Measurements from ENCODE around the gene TMC5. TPM values are rescaled to one million over a fixed set of nuclear protein-coding genes. Genes with fewer than 3 reads are reported as not detected.

TMC5 gene
- total and polyA plus RNA-seq, 2 experiments from 2014 or later = 2.3 to 4.8 TPM

DNA sequence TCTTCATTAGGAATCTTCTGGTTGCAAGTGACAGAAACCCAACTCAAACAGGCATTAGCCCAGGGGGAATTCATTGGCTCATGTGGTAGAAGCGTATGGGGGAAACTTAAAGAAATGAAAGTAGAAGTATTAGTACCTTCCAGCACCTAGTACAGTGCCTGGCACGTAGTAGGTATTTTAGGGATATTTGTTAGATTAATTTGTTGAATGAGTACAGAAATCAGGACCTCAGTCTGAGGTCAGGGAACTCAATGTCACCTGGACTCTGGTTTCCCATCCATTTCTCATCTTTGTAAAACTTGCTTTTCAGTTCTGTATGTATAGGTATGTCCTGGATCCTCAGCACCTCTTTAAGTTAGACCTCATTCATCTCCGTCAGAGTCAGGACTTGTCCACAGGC, 32.5 kb downstream of the TMC5 start:
- H3K27me3 ChIP-seq (ENCODE audit: insufficient read depth) = no peaks in the 10 kb centered on the region
- no peak overlapping the region for H2AFZ ChIP-seq
- no peaks in the 10 kb centered on the region for H3K9me2 ChIP-seq (ENCODE audit: insufficient read depth)
- no peak overlapping the region for H3K4me3 Mint-ChIP-seq
- no peaks in the 10 kb centered on the region for H3K27me3 Mint-ChIP-seq (ENCODE audit: insufficient read depth, low read depth, poor library complexity)
- no peaks in the 10 kb centered on the region for H3K9me3 Mint-ChIP-seq
- no peaks in the 10 kb centered on the region for H3F3A ChIP-seq (replicated peaks; ENCODE audit: low read depth)
- no peaks in the 10 kb centered on the region for H3K79me2 ChIP-seq (replicated peaks; ENCODE audit: insufficient read depth)
- H3K4me2 ChIP-seq = no peak overlapping the region
- H3K36me3 Mint-ChIP-seq (ENCODE audit: low read depth) = peaks cover 3% of the 10 kb centered on the region; the same call in 1 of the 3 replicates
- no peak for DNase-seq (ENCODE audit: low spot score)
- ATAC-seq = no peak
- no peaks in the 10 kb centered on the region for H3K36me3 ChIP-seq (ENCODE audit: insufficient read depth)
- no peaks in the 10 kb centered on the region for H4K20me1 ChIP-seq (replicated peaks; ENCODE audit: insufficient read depth)
- H3K4me1 ChIP-seq (ENCODE audit: insufficient read depth) = no peaks in the 10 kb centered on the region
- peaks cover 5% of the 10 kb centered on the region; the same call in 2 of the 3 replicates for H3K4me1 Mint-ChIP-seq
- no peak overlapping the region for H3K27ac ChIP-seq (ENCODE audit: low read depth)
- TF ChIP-seq STAT1 (IDR thresholded peaks at IDR 0.05; ENCODE audit: unreplicated experiment) (no peak), NANOG (IDR thresholded peaks at IDR 0.05; ENCODE audit: borderline replicate concordance) (no peak), ZNF114 (CRISPR knock-in tag; IDR thresholded peaks at IDR 0.05) (no peak), JUNB (IDR thresholded peaks at IDR 0.05; ENCODE audit: unreplicated experiment) (no peak), ZNF331 (CRISPR knock-in tag; IDR thresholded peaks at IDR 0.05; ENCODE audit: low read depth) (no peak), POLR2AphosphoS5 (IDR thresholded peaks at IDR 0.05; ENCODE audit: low read depth) (no peak)
- TF ChIP-seq, protein P1, sequence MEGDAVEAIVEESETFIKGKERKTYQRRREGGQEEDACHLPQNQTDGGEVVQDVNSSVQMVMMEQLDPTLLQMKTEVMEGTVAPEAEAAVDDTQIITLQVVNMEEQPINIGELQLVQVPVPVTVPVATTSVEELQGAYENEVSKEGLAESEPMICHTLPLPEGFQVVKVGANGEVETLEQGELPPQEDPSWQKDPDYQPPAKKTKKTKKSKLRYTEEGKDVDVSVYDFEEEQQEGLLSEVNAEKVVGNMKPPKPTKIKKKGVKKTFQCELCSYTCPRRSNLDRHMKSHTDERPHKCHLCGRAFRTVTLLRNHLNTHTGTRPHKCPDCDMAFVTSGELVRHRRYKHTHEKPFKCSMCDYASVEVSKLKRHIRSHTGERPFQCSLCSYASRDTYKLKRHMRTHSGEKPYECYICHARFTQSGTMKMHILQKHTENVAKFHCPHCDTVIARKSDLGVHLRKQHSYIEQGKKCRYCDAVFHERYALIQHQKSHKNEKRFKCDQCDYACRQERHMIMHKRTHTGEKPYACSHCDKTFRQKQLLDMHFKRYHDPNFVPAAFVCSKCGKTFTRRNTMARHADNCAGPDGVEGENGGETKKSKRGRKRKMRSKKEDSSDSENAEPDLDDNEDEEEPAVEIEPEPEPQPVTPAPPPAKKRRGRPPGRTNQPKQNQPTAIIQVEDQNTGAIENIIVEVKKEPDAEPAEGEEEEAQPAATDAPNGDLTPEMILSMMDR (conservative IDR thresholded peaks at IDR 0.05; ENCODE audit: low read depth in 2 of 2) = no peak
- TF ChIP-seq, protein P2, sequence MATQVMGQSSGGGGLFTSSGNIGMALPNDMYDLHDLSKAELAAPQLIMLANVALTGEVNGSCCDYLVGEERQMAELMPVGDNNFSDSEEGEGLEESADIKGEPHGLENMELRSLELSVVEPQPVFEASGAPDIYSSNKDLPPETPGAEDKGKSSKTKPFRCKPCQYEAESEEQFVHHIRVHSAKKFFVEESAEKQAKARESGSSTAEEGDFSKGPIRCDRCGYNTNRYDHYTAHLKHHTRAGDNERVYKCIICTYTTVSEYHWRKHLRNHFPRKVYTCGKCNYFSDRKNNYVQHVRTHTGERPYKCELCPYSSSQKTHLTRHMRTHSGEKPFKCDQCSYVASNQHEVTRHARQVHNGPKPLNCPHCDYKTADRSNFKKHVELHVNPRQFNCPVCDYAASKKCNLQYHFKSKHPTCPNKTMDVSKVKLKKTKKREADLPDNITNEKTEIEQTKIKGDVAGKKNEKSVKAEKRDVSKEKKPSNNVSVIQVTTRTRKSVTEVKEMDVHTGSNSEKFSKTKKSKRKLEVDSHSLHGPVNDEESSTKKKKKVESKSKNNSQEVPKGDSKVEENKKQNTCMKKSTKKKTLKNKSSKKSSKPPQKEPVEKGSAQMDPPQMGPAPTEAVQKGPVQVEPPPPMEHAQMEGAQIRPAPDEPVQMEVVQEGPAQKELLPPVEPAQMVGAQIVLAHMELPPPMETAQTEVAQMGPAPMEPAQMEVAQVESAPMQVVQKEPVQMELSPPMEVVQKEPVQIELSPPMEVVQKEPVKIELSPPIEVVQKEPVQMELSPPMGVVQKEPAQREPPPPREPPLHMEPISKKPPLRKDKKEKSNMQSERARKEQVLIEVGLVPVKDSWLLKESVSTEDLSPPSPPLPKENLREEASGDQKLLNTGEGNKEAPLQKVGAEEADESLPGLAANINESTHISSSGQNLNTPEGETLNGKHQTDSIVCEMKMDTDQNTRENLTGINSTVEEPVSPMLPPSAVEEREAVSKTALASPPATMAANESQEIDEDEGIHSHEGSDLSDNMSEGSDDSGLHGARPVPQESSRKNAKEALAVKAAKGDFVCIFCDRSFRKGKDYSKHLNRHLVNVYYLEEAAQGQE (IDR thresholded peaks at IDR 0.05; ENCODE audit: unreplicated experiment) = no peak
- TF ChIP-seq, protein P3, sequence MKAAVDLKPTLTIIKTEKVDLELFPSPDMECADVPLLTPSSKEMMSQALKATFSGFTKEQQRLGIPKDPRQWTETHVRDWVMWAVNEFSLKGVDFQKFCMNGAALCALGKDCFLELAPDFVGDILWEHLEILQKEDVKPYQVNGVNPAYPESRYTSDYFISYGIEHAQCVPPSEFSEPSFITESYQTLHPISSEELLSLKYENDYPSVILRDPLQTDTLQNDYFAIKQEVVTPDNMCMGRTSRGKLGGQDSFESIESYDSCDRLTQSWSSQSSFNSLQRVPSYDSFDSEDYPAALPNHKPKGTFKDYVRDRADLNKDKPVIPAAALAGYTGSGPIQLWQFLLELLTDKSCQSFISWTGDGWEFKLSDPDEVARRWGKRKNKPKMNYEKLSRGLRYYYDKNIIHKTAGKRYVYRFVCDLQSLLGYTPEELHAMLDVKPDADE (IDR thresholded peaks at IDR 0.05) = no peak
- TF ChIP-seq, protein P4, sequence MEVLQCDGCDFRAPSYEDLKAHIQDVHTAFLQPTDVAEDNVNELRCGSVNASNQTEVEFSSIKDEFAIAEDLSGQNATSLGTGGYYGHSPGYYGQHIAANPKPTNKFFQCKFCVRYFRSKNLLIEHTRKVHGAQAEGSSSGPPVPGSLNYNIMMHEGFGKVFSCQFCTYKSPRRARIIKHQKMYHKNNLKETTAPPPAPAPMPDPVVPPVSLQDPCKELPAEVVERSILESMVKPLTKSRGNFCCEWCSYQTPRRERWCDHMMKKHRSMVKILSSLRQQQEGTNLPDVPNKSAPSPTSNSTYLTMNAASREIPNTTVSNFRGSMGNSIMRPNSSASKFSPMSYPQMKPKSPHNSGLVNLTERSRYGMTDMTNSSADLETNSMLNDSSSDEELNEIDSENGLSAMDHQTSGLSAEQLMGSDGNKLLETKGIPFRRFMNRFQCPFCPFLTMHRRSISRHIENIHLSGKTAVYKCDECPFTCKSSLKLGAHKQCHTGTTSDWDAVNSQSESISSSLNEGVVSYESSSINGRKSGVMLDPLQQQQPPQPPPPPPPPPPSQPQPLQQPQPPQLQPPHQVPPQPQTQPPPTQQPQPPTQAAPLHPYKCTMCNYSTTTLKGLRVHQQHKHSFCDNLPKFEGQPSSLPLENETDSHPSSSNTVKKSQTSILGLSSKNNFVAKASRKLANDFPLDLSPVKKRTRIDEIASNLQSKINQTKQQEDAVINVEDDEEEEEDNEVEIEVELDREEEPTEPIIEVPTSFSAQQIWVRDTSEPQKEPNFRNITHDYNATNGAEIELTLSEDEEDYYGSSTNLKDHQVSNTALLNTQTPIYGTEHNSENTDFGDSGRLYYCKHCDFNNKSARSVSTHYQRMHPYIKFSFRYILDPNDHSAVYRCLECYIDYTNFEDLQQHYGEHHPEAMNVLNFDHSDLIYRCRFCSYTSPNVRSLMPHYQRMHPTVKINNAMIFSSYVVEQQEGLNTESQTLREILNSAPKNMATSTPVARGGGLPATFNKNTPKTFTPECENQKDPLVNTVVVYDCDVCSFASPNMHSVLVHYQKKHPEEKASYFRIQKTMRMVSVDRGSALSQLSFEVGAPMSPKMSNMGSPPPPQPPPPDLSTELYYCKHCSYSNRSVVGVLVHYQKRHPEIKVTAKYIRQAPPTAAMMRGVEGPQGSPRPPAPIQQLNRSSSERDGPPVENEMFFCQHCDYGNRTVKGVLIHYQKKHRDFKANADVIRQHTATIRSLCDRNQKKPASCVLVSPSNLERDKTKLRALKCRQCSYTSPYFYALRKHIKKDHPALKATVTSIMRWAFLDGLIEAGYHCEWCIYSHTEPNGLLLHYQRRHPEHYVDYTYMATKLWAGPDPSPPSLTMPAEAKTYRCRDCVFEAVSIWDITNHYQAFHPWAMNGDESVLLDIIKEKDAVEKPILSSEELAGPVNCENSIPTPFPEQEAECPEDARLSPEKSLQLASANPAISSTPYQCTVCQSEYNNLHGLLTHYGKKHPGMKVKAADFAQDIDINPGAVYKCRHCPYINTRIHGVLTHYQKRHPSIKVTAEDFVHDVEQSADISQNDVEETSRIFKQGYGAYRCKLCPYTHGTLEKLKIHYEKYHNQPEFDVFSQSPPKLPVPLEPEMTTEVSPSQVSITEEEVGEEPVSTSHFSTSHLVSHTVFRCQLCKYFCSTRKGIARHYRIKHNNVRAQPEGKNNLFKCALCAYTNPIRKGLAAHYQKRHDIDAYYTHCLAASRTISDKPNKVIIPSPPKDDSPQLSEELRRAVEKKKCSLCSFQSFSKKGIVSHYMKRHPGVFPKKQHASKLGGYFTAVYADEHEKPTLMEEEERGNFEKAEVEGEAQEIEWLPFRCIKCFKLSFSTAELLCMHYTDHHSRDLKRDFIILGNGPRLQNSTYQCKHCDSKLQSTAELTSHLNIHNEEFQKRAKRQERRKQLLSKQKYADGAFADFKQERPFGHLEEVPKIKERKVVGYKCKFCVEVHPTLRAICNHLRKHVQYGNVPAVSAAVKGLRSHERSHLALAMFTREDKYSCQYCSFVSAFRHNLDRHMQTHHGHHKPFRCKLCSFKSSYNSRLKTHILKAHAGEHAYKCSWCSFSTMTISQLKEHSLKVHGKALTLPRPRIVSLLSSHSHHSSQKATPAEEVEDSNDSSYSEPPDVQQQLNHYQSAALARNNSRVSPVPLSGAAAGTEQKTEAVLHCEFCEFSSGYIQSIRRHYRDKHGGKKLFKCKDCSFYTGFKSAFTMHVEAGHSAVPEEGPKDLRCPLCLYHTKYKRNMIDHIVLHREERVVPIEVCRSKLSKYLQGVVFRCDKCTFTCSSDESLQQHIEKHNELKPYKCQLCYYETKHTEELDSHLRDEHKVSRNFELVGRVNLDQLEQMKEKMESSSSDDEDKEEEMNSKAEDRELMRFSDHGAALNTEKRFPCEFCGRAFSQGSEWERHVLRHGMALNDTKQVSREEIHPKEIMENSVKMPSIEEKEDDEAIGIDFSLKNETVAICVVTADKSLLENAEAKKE (CRISPR knock-in tag; IDR thresholded peaks at IDR 0.05) = no peak
- H3K27ac Mint-ChIP-seq = no peak overlapping the region
- no peak overlapping the region for H3K4me3 ChIP-seq
